H9 (cell line): ENCODE data around the gene SPATA2L. TPM values are rescaled to one million over a fixed set of nuclear protein-coding genes. Genes with fewer than 3 reads are reported as not detected.

Experiments
- DNase-seq: peaks from one replicate; pipeline ENCODE4 v3.0.0-alpha.2; 2017
- H2AFZ ChIP-seq: one replicate; pipeline ENCODE4 v1.6.1; 2013; ENCODE audit warnings: mild to moderate bottlenecking, low read length, control low read depth, moderate library complexity
- H2AK5ac ChIP-seq: 2 replicates; pipeline ENCODE4 v1.6.1; 2013; ENCODE audit warnings: low read length, control low read depth, mixed read lengths; ENCODE audit not compliant: insufficient read length
- H2BK120ac ChIP-seq: one replicate; pipeline ENCODE4 v1.6.1; 2013; ENCODE audit warnings: low read depth, mild to moderate bottlenecking, low read length, control low read depth, inconsistent platforms; ENCODE audit not compliant: poor library complexity, severe bottlenecking
- H2BK12ac ChIP-seq: 2 replicates; pipeline ENCODE4 v1.6.1; 2013; ENCODE audit warnings: low read length, control low read depth, mixed read lengths, low read depth; ENCODE audit not compliant: insufficient read length
- H2BK15ac ChIP-seq: 2 replicates; pipeline ENCODE4 v1.6.1; 2013; ENCODE audit warnings: low read depth, low read length, control low read depth
- H2BK20ac ChIP-seq: one replicate; pipeline ENCODE4 v1.6.1; 2013; ENCODE audit warnings: low read depth, mild to moderate bottlenecking, low read length, control low read depth, inconsistent platforms; ENCODE audit not compliant: poor library complexity, severe bottlenecking
- H2BK5ac ChIP-seq: 2 replicates; pipeline ENCODE4 v1.6.1; 2013; ENCODE audit warnings: low read length, control low read depth, mixed read lengths; ENCODE audit not compliant: insufficient read length
- H3K14ac ChIP-seq: 2 replicates; pipeline ENCODE4 v1.6.1; 2013; ENCODE audit warnings: low read length, control low read depth; ENCODE audit not compliant: insufficient read depth
- H3K18ac ChIP-seq: 2 replicates; pipeline ENCODE4 v1.6.1; 2013; ENCODE audit warnings: low read depth, mild to moderate bottlenecking, mixed read lengths, low read length, control low read depth; ENCODE audit not compliant: insufficient read length
- H3K23ac ChIP-seq: 2 replicates; pipeline ENCODE4 v1.6.1; 2013; ENCODE audit warnings: low read length, control low read depth, mixed read lengths, low read depth; ENCODE audit not compliant: insufficient read length
- H3K23me2 ChIP-seq: 2 replicates; pipeline ENCODE4 v1.6.1; 2013; ENCODE audit warnings: low read depth, mild to moderate bottlenecking, mixed read lengths, low read length, control low read depth; ENCODE audit not compliant: insufficient read length, poor library complexity, severe bottlenecking
- H3K27ac ChIP-seq: 2 replicates; pipeline ENCODE4 v1.5.1; 2013; ENCODE audit warnings: low read length, control low read depth, mixed read lengths, low read depth; ENCODE audit not compliant: insufficient read length
- H3K27me3 ChIP-seq: 2 replicates; pipeline ENCODE4 v1.6.1; 2013; ENCODE audit warnings: low read length, control low read depth, inconsistent platforms; ENCODE audit not compliant: insufficient read depth
- H3K4ac ChIP-seq: 2 replicates; pipeline ENCODE4 v1.6.1; 2013; ENCODE audit warnings: low read depth, mild to moderate bottlenecking, control low read depth, inconsistent platforms, low read length, moderate library complexity
- H3K4me1 ChIP-seq: 2 replicates; pipeline ENCODE4 v1.6.1; 2013; ENCODE audit warnings: low read length, control low read depth, inconsistent platforms; ENCODE audit not compliant: insufficient read depth
- H3K4me2 ChIP-seq: 2 replicates; pipeline ENCODE4 v1.6.1; 2013; ENCODE audit warnings: low read length, control low read depth, mixed read lengths; ENCODE audit not compliant: insufficient read length, insufficient read depth
- H3K56ac ChIP-seq: 2 replicates; pipeline ENCODE4 v1.6.1; 2013; ENCODE audit warnings: low read depth, mild to moderate bottlenecking, mixed read lengths, low read length, control low read depth; ENCODE audit not compliant: insufficient read length
- H3K79me1 ChIP-seq: 2 replicates; pipeline ENCODE4 v1.6.1; 2013; ENCODE audit warnings: low read depth, mild to moderate bottlenecking, moderate library complexity, low read length, control low read depth, inconsistent platforms; ENCODE audit not compliant: insufficient read depth, poor library complexity, severe bottlenecking
- H3K79me2 ChIP-seq: 2 replicates; pipeline ENCODE4 v1.6.1; 2013; ENCODE audit warnings: low read length, control low read depth, inconsistent platforms; ENCODE audit not compliant: insufficient read depth
- H3K9ac ChIP-seq: 2 replicates; pipeline ENCODE4 v1.6.1; 2013; ENCODE audit warnings: low read length, control low read depth, mixed read lengths; ENCODE audit not compliant: insufficient read length; ENCODE audit errors: extremely low read depth
- H3K9me3 ChIP-seq: one replicate; pipeline ENCODE4 v1.6.1; 2013; ENCODE audit warnings: low read depth, low read length, inconsistent platforms; ENCODE audit not compliant: control insufficient read depth
- H3T11ph ChIP-seq: one replicate; pipeline ENCODE4 v1.6.1; 2013; ENCODE audit warnings: mild to moderate bottlenecking, low read length, control low read depth, inconsistent platforms
- H4K20me1 ChIP-seq: one replicate; pipeline ENCODE4 v1.6.1; 2013; ENCODE audit not compliant: control insufficient read depth, insufficient read length, insufficient read depth
- H4K5ac ChIP-seq: 2 replicates; pipeline ENCODE4 v1.6.1; 2013; ENCODE audit warnings: low read depth, mild to moderate bottlenecking, mixed read lengths, low read length, control low read depth; ENCODE audit not compliant: insufficient read length
- H4K8ac ChIP-seq: replicated peaks from 2 replicates; pipeline ENCODE4 v1.6.1; 2013; ENCODE audit warnings: low read length, control low read depth, mixed read lengths, low read depth; ENCODE audit not compliant: insufficient read length
- H4K91ac ChIP-seq: 2 replicates; pipeline ENCODE4 v1.6.1; 2013; ENCODE audit warnings: low read depth, mild to moderate bottlenecking, moderate library complexity, mixed read lengths, low read length, control low read depth; ENCODE audit not compliant: insufficient read length
- H3K27ac Mint-ChIP-seq, 3 experiments: 2 replicates in 2 of 3; 3 replicates in 1 of 3; pipeline ENCODE4 v1.8.0; 2020 to 2021; ENCODE audit warnings: mixed read lengths in 3 of 3, mild to moderate bottlenecking in 1 of 3, moderate library complexity in 1 of 3
- H3K27me3 Mint-ChIP-seq: 2 replicates; pipeline ENCODE4 v1.8.0; 2021; ENCODE audit warnings: low read depth, mild to moderate bottlenecking, moderate library complexity, mixed read lengths
- H3K36me3 Mint-ChIP-seq, 3 experiments: 2 replicates in 2 of 3; 3 replicates in 1 of 3; pipeline ENCODE4 v1.8.0; 2020 to 2021; ENCODE audit warnings: low read depth in 3 of 3, mixed read lengths in 3 of 3; ENCODE audit not compliant: insufficient read depth in 1 of 3
- H3K4me1 Mint-ChIP-seq, 2 experiments: 2 replicates each; pipeline ENCODE4 v1.8.0; 2020; ENCODE audit warnings: mixed read lengths in 2 of 2
- H3K4me3 Mint-ChIP-seq, 2 experiments: 2 replicates in 1 of 2; 3 replicates in 1 of 2; pipeline ENCODE4 v1.8.0; 2020 to 2021; ENCODE audit warnings: mild to moderate bottlenecking in 2 of 2, mixed read lengths in 2 of 2, moderate library complexity in 1 of 2
- H3K9me3 Mint-ChIP-seq, 2 experiments: 2 replicates in 1 of 2; 3 replicates in 1 of 2; pipeline ENCODE4 v1.8.0; 2020; ENCODE audit warnings: mild to moderate bottlenecking in 2 of 2, mixed read lengths in 2 of 2, moderate library complexity in 1 of 2
- CTCF ChIP-seq: fragments of 200-600 bp; sonication (generic); conservative IDR thresholded peaks from 3 replicates; pipeline ENCODE4 v1.8.0; 2021; ENCODE audit warnings: antibody characterized with exemption, mild to moderate bottlenecking
- WGBS: extraction: QIAGEN DNeasy Blood & Tissue Kit; methylation state at CpG from one replicate; pipeline ENCODE4 v1.1.7; 2013; ENCODE audit warnings: missing lambda C conversion rate, low lambda C conversion rate, mixed read lengths; ENCODE audit not compliant: insufficient read length; ENCODE audit errors: extremely low coverage; 5-methylcytosine and 5-hydroxymethylcytosine counted together
- total RNA-seq: library from RNA; stranded (reverse); gene quantifications from 2 replicates; pipeline ENCODE4 v1.2.1, GENCODE V29; 2021

SPATA2L gene
- total RNA-seq, 1 experiment from 2014 or later: 27.1 TPM

GRCh38 chr16:89749637-89750036 lies 48.1 kb upstream of the SPATA2L start:
- H3K18ac ChIP-seq: no peak overlapping the region
- no peaks in the 10 kb centered on the region; a peak in 1 of 5 replicates for H3K9me3 Mint-ChIP-seq
- no peak overlapping the region for H2BK120ac ChIP-seq
- peaks cover 45 to 78% (median 77%) of the 10 kb centered on the region in 3 experiments; a peak in 6 of 7 replicates for H3K36me3 Mint-ChIP-seq
- H3K4ac ChIP-seq: no peak overlapping the region
- no peak overlapping the region for H2BK20ac ChIP-seq
- H3K23ac ChIP-seq: no peak overlapping the region
- no peak overlapping the region for H2BK12ac ChIP-seq
- no peaks in the 10 kb centered on the region for H3K4me1 ChIP-seq
- no peak overlapping the region for H4K5ac ChIP-seq
- H3K79me2 ChIP-seq: no peaks in the 10 kb centered on the region
- H3K9me3 ChIP-seq: no peaks in the 10 kb centered on the region
- no peak overlapping the region for H3T11ph ChIP-seq
- H3K14ac ChIP-seq: no peak overlapping the region
- no peak overlapping the region for H2AFZ ChIP-seq
- no peak overlapping the region for H2BK15ac ChIP-seq
- no peak overlapping the region for H2BK5ac ChIP-seq
- H3K27ac ChIP-seq: no peak overlapping the region
- H3K27me3 Mint-ChIP-seq: no peaks in the 10 kb centered on the region
- no peak overlapping the region; a peak in 1 of 5 replicates for H3K4me3 Mint-ChIP-seq
- H4K8ac ChIP-seq: no peak overlapping the region
- no peak overlapping the region for H3K9ac ChIP-seq
- H4K91ac ChIP-seq: no peak overlapping the region
- no CpG with 5 or more reads among the region's 10 CpGs for WGBS
- H3K27me3 ChIP-seq: no peaks in the 10 kb centered on the region
- peaks cover 2% of the 10 kb centered on the region for H4K20me1 ChIP-seq
- DNase-seq: no peak
- no peak for TF ChIP-seq CTCF
- H3K27ac Mint-ChIP-seq: peak overlapping the region in 1 of 3 experiments; percentile 93; a peak in 1 of 7 replicates
- no peaks in the 10 kb centered on the region for H3K23me2 ChIP-seq
- no peak overlapping the region for H3K4me2 ChIP-seq
- no peak overlapping the region for H2AK5ac ChIP-seq
- H3K79me1 ChIP-seq: no peaks in the 10 kb centered on the region
- no peak overlapping the region for H3K56ac ChIP-seq
- no peaks in the 10 kb centered on the region for H3K4me1 Mint-ChIP-seq
